Skeletal muscle cell (primary cell): ENCODE data around the gene SOBP.

Experiments used
- DNase-seq: peaks from one replicate; pipeline ENCODE4 v3.0.0-alpha.2; 2010; ENCODE audit warnings: low read depth
- H3K4me3 ChIP-seq: 2 replicates; pipeline ENCODE4 v1.5.1; 2011; ENCODE audit warnings: low read depth, mild to moderate bottlenecking, control low read depth, low read length, moderate library complexity

Gene SOBP

GRCh38 chr6:107604549-107604948, 114.6 kb downstream of the SOBP start:
- no peak for DNase-seq
- no peak overlapping the region for H3K4me3 ChIP-seq

- H3K4me3 ChIP-seq, result no peak overlapping the region
- DNase-seq, result no peak
Measured at GRCh38 chr6:107606407-107606806, 116.5 kb downstream of the SOBP start.

GRCh38 chr6:107607116-107607515, 117.2 kb downstream of the SOBP start:
- DNase-seq, result no peak
- H3K4me3 ChIP-seq, result no peak overlapping the region

- H3K4me3 ChIP-seq, result no peak overlapping the region
Measured at GRCh38 chr6:107611094-107611810, 121.3 kb downstream of the SOBP start.

GRCh38 chr6:107612762-107613415, 123.0 kb downstream of the SOBP start:
- H3K4me3 ChIP-seq, result no peak overlapping the region
- DNase-seq, result no peak

More at GRCh38 chr6:107611094-107611810, 121.3 kb downstream of the SOBP start:
- DNase-seq, result no peak

GRCh38 chr6:107613651-107614379, 123.9 kb downstream of the SOBP start:
- DNase-seq, result no peak

GRCh38 chr6:107614828-107615227, 124.9 kb downstream of the SOBP start:
- no peak for DNase-seq
- no peak overlapping the region for H3K4me3 ChIP-seq

More at GRCh38 chr6:107613651-107614379, 123.9 kb downstream of the SOBP start:
- H3K4me3 ChIP-seq, result no peak overlapping the region

GRCh38 chr6:107616775-107617174, 126.9 kb downstream of the SOBP start:
- H3K4me3 ChIP-seq, result no peak overlapping the region
- DNase-seq, result no peak

- no peak for DNase-seq
- no peak overlapping the region for H3K4me3 ChIP-seq
Measured at GRCh38 chr6:107617341-107617932, 127.5 kb downstream of the SOBP start.

GRCh38 chr6:107618672-107619071, 128.8 kb downstream of the SOBP start:
- DNase-seq, result no peak
- no peak overlapping the region for H3K4me3 ChIP-seq

GRCh38 chr6:107620732-107621131, 130.8 kb downstream of the SOBP start:
- H3K4me3 ChIP-seq, result no peak overlapping the region
- DNase-seq, result no peak

- DNase-seq, result no peak
- no peak overlapping the region for H3K4me3 ChIP-seq
Measured at GRCh38 chr6:107621229-107621937, 131.5 kb downstream of the SOBP start.

- DNase-seq, result no peak
- H3K4me3 ChIP-seq, result no peak overlapping the region
Measured at GRCh38 chr6:107622269-107622668, 132.4 kb downstream of the SOBP start.

GRCh38 chr6:107624050-107624449, 134.1 kb downstream of the SOBP start:
- no peak overlapping the region for H3K4me3 ChIP-seq
- no peak for DNase-seq

- no peak overlapping the region for H3K4me3 ChIP-seq
- DNase-seq, result no peak
Measured at GRCh38 chr6:107624541-107624940, 134.6 kb downstream of the SOBP start.

GRCh38 chr6:107625264-107625663, 135.3 kb downstream of the SOBP start:
- no peak for DNase-seq
- no peak overlapping the region for H3K4me3 ChIP-seq

GRCh38 chr6:107626645-107627044, 136.7 kb downstream of the SOBP start:
- DNase-seq, result no peak

GRCh38 chr6:107627969-107628368, 138.1 kb downstream of the SOBP start:
- no peak overlapping the region for H3K4me3 ChIP-seq
- DNase-seq, result no peak

More at GRCh38 chr6:107626645-107627044, 136.7 kb downstream of the SOBP start:
- H3K4me3 ChIP-seq, result no peak overlapping the region

GRCh38 chr6:107628878-107629277, 139.0 kb downstream of the SOBP start:
- no peak overlapping the region for H3K4me3 ChIP-seq
- no peak for DNase-seq
